ENCODE data around the gene BTNL8.

BTNL8 gene

GRCh38 chr5:180898621-180899246 lies at the start of gene BTNL8:
TSS of gene BTNL8 (plus strand) at chr5:180899159. CDS start at chr5:180899311, 152 bp downstream.
- H3K36me3 ChIP-seq (ENCODE audit: control insufficient read depth, low read depth, low read length), result no peaks in the 10 kb centered on the region
- no peak within 1 kb of the TSS for H3K9ac ChIP-seq (ENCODE audit: low read length)
- H3K4me1 ChIP-seq (ENCODE audit: control insufficient read depth, low read depth, low read length), result no peaks in the 10 kb centered on the region
- H3K4me3 ChIP-seq (ENCODE audit: low read length), result no peak within 1 kb of the TSS
- no peaks in the 10 kb centered on the region for H3K9me3 ChIP-seq (ENCODE audit: control insufficient read depth, low read depth, low read length)
- H3K27ac ChIP-seq (ENCODE audit: low read length), result no peak within 1 kb of the TSS
- no peaks in the 10 kb centered on the region for H3K27me3 ChIP-seq (ENCODE audit: control insufficient read depth, insufficient read depth, low read length)

GRCh38 chr5:180849827-180850226 lies 49.1 kb upstream of the BTNL8 start:
- Histone ChIP-seq H3K9me3 (ENCODE audit: control insufficient read depth, low read depth, low read length) (peaks cover 41% of the 10 kb centered on the region), H3K4me3 (ENCODE audit: low read length) (no peak overlapping the region), H3K9ac (ENCODE audit: low read length) (no peak overlapping the region), H3K27ac (ENCODE audit: low read length) (no peak overlapping the region), H3K36me3 (ENCODE audit: control insufficient read depth, low read depth, low read length) (peaks cover 43% of the 10 kb centered on the region), H3K4me1 (ENCODE audit: control insufficient read depth, low read depth, low read length) (no peaks in the 10 kb centered on the region), H3K27me3 (ENCODE audit: control insufficient read depth, insufficient read depth, low read length) (no peaks in the 10 kb centered on the region)

GRCh38 chr5:180850434-180851078 lies 48.4 kb upstream of the BTNL8 start:
- Histone ChIP-seq H3K27me3 (ENCODE audit: control insufficient read depth, insufficient read depth, low read length) (no peaks in the 10 kb centered on the region), H3K36me3 (ENCODE audit: control insufficient read depth, low read depth, low read length) (peaks cover 48% of the 10 kb centered on the region), H3K9ac (ENCODE audit: low read length) (no peak overlapping the region), H3K4me3 (ENCODE audit: low read length) (no peak overlapping the region), H3K4me1 (ENCODE audit: control insufficient read depth, low read depth, low read length) (no peaks in the 10 kb centered on the region), H3K9me3 (ENCODE audit: control insufficient read depth, low read depth, low read length) (peaks cover 41% of the 10 kb centered on the region), H3K27ac (ENCODE audit: low read length) (no peak overlapping the region)

- H3K36me3 ChIP-seq (ENCODE audit: control insufficient read depth, low read depth, low read length), result peaks cover 47% of the 10 kb centered on the region
- H3K27me3 ChIP-seq (ENCODE audit: control insufficient read depth, insufficient read depth, low read length), result no peaks in the 10 kb centered on the region
- H3K4me3 ChIP-seq (ENCODE audit: low read length), result no peak overlapping the region
- H3K9me3 ChIP-seq (ENCODE audit: control insufficient read depth, low read depth, low read length), result peaks cover 41% of the 10 kb centered on the region
- H3K4me1 ChIP-seq (ENCODE audit: control insufficient read depth, low read depth, low read length), result no peaks in the 10 kb centered on the region
- H3K27ac ChIP-seq (ENCODE audit: low read length), result no peak overlapping the region
- no peak overlapping the region for H3K9ac ChIP-seq (ENCODE audit: low read length)
Observed at GRCh38 chr5:180852495-180852894, 46.5 kb upstream of the BTNL8 start.

GRCh38 chr5:180853121-180853847 lies 45.7 kb upstream of the BTNL8 start:
- Histone ChIP-seq H3K36me3 (ENCODE audit: control insufficient read depth, low read depth, low read length) (peaks cover 42% of the 10 kb centered on the region), H3K4me1 (ENCODE audit: control insufficient read depth, low read depth, low read length) (no peaks in the 10 kb centered on the region), H3K9me3 (ENCODE audit: control insufficient read depth, low read depth, low read length) (peaks cover 34% of the 10 kb centered on the region), H3K4me3 (ENCODE audit: low read length) (no peak overlapping the region), H3K27ac (ENCODE audit: low read length) (no peak overlapping the region), H3K9ac (ENCODE audit: low read length) (no peak overlapping the region), H3K27me3 (ENCODE audit: control insufficient read depth, insufficient read depth, low read length) (no peaks in the 10 kb centered on the region)

- Histone ChIP-seq H3K9me3 (ENCODE audit: control insufficient read depth, low read depth, low read length) (peaks cover 29% of the 10 kb centered on the region), H3K36me3 (ENCODE audit: control insufficient read depth, low read depth, low read length) (peaks cover 39% of the 10 kb centered on the region), H3K4me3 (ENCODE audit: low read length) (no peak overlapping the region)
Observed at GRCh38 chr5:180853848-180854176, 45.1 kb upstream of the BTNL8 start.

GRCh38 chr5:180858586-180858985 lies 40.4 kb upstream of the BTNL8 start:
- Histone ChIP-seq H3K27ac (ENCODE audit: low read length) (no peak overlapping the region), H3K4me1 (ENCODE audit: control insufficient read depth, low read depth, low read length) (peaks cover 5% of the 10 kb centered on the region), H3K36me3 (ENCODE audit: control insufficient read depth, low read depth, low read length) (peaks cover 14% of the 10 kb centered on the region), H3K4me3 (ENCODE audit: low read length) (no peak overlapping the region), H3K9me3 (ENCODE audit: control insufficient read depth, low read depth, low read length) (no peaks in the 10 kb centered on the region), H3K9ac (ENCODE audit: low read length) (no peak overlapping the region), H3K27me3 (ENCODE audit: control insufficient read depth, insufficient read depth, low read length) (no peaks in the 10 kb centered on the region)

More at GRCh38 chr5:180853848-180854176, 45.1 kb upstream of the BTNL8 start:
- H3K4me1 ChIP-seq (ENCODE audit: control insufficient read depth, low read depth, low read length), result no peaks in the 10 kb centered on the region
- no peak overlapping the region for H3K27ac ChIP-seq (ENCODE audit: low read length)
- H3K27me3 ChIP-seq (ENCODE audit: control insufficient read depth, insufficient read depth, low read length), result no peaks in the 10 kb centered on the region
- no peak overlapping the region for H3K9ac ChIP-seq (ENCODE audit: low read length)

GRCh38 chr5:180860273-180860886 lies 38.6 kb upstream of the BTNL8 start:
- Histone ChIP-seq H3K9me3 (ENCODE audit: control insufficient read depth, low read depth, low read length) (no peaks in the 10 kb centered on the region), H3K9ac (ENCODE audit: low read length) (peak overlapping the region; percentile 92), H3K4me1 (ENCODE audit: control insufficient read depth, low read depth, low read length) (peaks cover 5% of the 10 kb centered on the region), H3K27ac (ENCODE audit: low read length) (peak overlapping the region; percentile 59), H3K4me3 (ENCODE audit: low read length) (peak overlapping the region; percentile 98), H3K36me3 (ENCODE audit: control insufficient read depth, low read depth, low read length) (peaks cover 8% of the 10 kb centered on the region), H3K27me3 (ENCODE audit: control insufficient read depth, insufficient read depth, low read length) (no peaks in the 10 kb centered on the region)

GRCh38 chr5:180860887-180861822 lies 37.8 kb upstream of the BTNL8 start, which contains the start of gene ZFP62:
TSS of gene ZFP62 (minus strand) at chr5:180861276. CDS start at chr5:180861219, 57 bp downstream.
- H3K4me1 ChIP-seq (ENCODE audit: control insufficient read depth, low read depth, low read length), result peaks cover 5% of the 10 kb centered on the region
- no peaks in the 10 kb centered on the region for H3K9me3 ChIP-seq (ENCODE audit: control insufficient read depth, low read depth, low read length)
- no peaks in the 10 kb centered on the region for H3K27me3 ChIP-seq (ENCODE audit: control insufficient read depth, insufficient read depth, low read length)
- peak within 1 kb of the TSS; percentile 98 for H3K4me3 ChIP-seq (ENCODE audit: low read length)
- H3K27ac ChIP-seq (ENCODE audit: low read length), result peak within 1 kb of the TSS; percentile 59
- H3K36me3 ChIP-seq (ENCODE audit: control insufficient read depth, low read depth, low read length), result peaks cover 7% of the 10 kb centered on the region
- peak within 1 kb of the TSS; percentile 92 for H3K9ac ChIP-seq (ENCODE audit: low read length)

- Histone ChIP-seq H3K27me3 (ENCODE audit: control insufficient read depth, insufficient read depth, low read length) (no peaks in the 10 kb centered on the region), H3K4me3 (ENCODE audit: low read length) (no peak overlapping the region), H3K9ac (ENCODE audit: low read length) (no peak overlapping the region), H3K36me3 (ENCODE audit: control insufficient read depth, low read depth, low read length) (peaks cover 7% of the 10 kb centered on the region), H3K9me3 (ENCODE audit: control insufficient read depth, low read depth, low read length) (no peaks in the 10 kb centered on the region), H3K27ac (ENCODE audit: low read length) (no peak overlapping the region), H3K4me1 (ENCODE audit: control insufficient read depth, low read depth, low read length) (peaks cover 5% of the 10 kb centered on the region)
Observed at GRCh38 chr5:180862645-180863044, 36.3 kb upstream of the BTNL8 start.

All from iPS-18a (cell line).